SK-N-SH (cell line): ENCODE results near the gene LRMDA. TPM values are rescaled to one million over a fixed set of nuclear protein-coding genes. Genes with fewer than 3 reads are reported as not detected.

Experiments
- CTCF ChIA-PET: fragments of 300-600, 350-600 bp; formaldehyde crosslinking; extraction: SDS; loops from one replicate; lab custom pipeline; 2021; lab: Yijun Ruan, JAX
- POLR2A ChIA-PET: fragments of 350-600 bp; sonication (Branson Sonifier 250); formaldehyde crosslinking; extraction: SDS; loops from one replicate; lab custom pipeline; 2020; ENCODE audit warnings: antibody characterized with exemption, inconsistent platforms; lab: Yijun Ruan, JAX
- DNase-seq: peaks from one replicate; pipeline ENCODE4 v3.0.0; 2012
- H2AFZ ChIP-seq: fragments of 200-600 bp; sonication (generic); 2 replicates; pipeline ENCODE4 v1.8.1; 2016; ENCODE audit warnings: antibody characterized with exemption, mild to moderate bottlenecking, low read depth
- H3F3A ChIP-seq: fragments of 200-600 bp; sonication (generic); replicated peaks from 2 replicates; pipeline ENCODE3; 2016; ENCODE audit warnings: antibody characterized with exemption, mild to moderate bottlenecking; ENCODE audit not compliant: insufficient read depth
- H3K27ac ChIP-seq, 2 experiments: fragments of 200-500 bp in 1 of 2; fragments of 200-600 bp in 1 of 2; sonication (Bioruptor generic) in 1 of 2; sonication (generic), shearing (Covaris generic) in 1 of 2; 2 replicates each; pipeline versions ENCODE4 v1.5.1 to v1.6.1; 2014 to 2016; ENCODE audit warnings: low read depth in 2 of 2, inconsistent platforms in 1 of 2, low read length in 1 of 2, mild to moderate bottlenecking in 1 of 2, mixed read lengths in 1 of 2
- H3K27me3 ChIP-seq: fragments of 200-600 bp; sonication (generic), shearing (Covaris generic); 2 replicates; pipeline ENCODE4 v1.6.1; 2016; ENCODE audit warnings: mixed run types; ENCODE audit not compliant: insufficient read depth
- H3K36me3 ChIP-seq, 2 experiments: fragments of 200-500 bp in 1 of 2; fragments of 200-600 bp in 1 of 2; sonication (Bioruptor generic) in 1 of 2; sonication (generic) in 1 of 2; replicated peaks in 1 of 2; 2 replicates each; pipeline versions ENCODE3 to v1.5.1; 2014 to 2016; ENCODE audit warnings: low read length in 1 of 2, mild to moderate bottlenecking in 1 of 2; ENCODE audit not compliant: insufficient read depth in 2 of 2, control insufficient read depth in 1 of 2
- H3K4me1 ChIP-seq, 2 experiments: fragments of 200-500 bp in 1 of 2; fragments of 200-600 bp in 1 of 2; sonication (Bioruptor generic) in 1 of 2; sonication (generic), shearing (Covaris generic) in 1 of 2; 2 replicates each; pipeline versions ENCODE4 v1.5.1 to v1.6.1; 2014 to 2016; ENCODE audit warnings: low read depth in 1 of 2, low read length in 1 of 2, mixed run types in 1 of 2; ENCODE audit not compliant: insufficient read depth in 2 of 2, control insufficient read depth in 1 of 2
- H3K4me2 ChIP-seq: fragments of 200-600 bp; sonication (generic), shearing (Covaris generic); 2 replicates; pipeline ENCODE4 v1.6.1; 2017; ENCODE audit warnings: mixed run types
- H3K4me3 ChIP-seq, 2 experiments: fragments of 200-500 bp in 1 of 2; fragments of 200-600 bp in 1 of 2; sonication (Bioruptor generic) in 1 of 2; sonication (generic), shearing (Covaris generic) in 1 of 2; 2 replicates each; pipeline versions ENCODE4 v1.5.1 to v1.8.1; 2014 to 2016; ENCODE audit warnings: low read depth in 2 of 2, inconsistent platforms in 1 of 2, low read length in 1 of 2, mild to moderate bottlenecking in 1 of 2, mixed read lengths in 1 of 2, moderate library complexity in 1 of 2
- H3K79me2 ChIP-seq: fragments of 200-600 bp; sonication (generic); 2 replicates; pipeline ENCODE4 v1.8.1; 2017; ENCODE audit warnings: mild to moderate bottlenecking; ENCODE audit not compliant: insufficient read depth
- H3K9ac ChIP-seq: fragments of 200-600 bp; sonication (generic); 2 replicates; pipeline ENCODE4 v1.6.1; 2017; ENCODE audit warnings: mixed run types
- H3K9me2 ChIP-seq: fragments of 200-600 bp; sonication (generic); 2 replicates; pipeline ENCODE4 v1.6.1; 2017; ENCODE audit warnings: mixed run types
- H3K9me3 ChIP-seq: fragments of 200-600 bp; sonication (generic); 2 replicates; pipeline ENCODE4 v1.6.1; 2017; ENCODE audit warnings: mixed run types, mild to moderate bottlenecking, moderate library complexity
- H4K20me1 ChIP-seq: fragments of 200-600 bp; sonication (generic); 2 replicates; pipeline ENCODE4 v1.6.1; 2017; ENCODE audit warnings: mild to moderate bottlenecking, mixed run types; ENCODE audit not compliant: insufficient read depth
- CHD2 ChIP-seq: fragments of 150-350 bp; IDR thresholded peaks from 2 replicates; pipeline ENCODE4 v1.6.1; 2018; ENCODE audit warnings: low read length; ENCODE audit not compliant: partially characterized antibody
- EP300 ChIP-seq, 2 experiments: IDR thresholded peaks; 2 replicates each; pipeline versions ENCODE4 v1.4.0 to v1.6.1; 2012; ENCODE audit warnings: borderline replicate concordance in 1 of 2, low read depth in 1 of 2, low read length in 1 of 2
- FOSL2 ChIP-seq: IDR thresholded peaks from 2 replicates; pipeline ENCODE4 v1.4.0; 2012; ENCODE audit warnings: low read depth, mild to moderate bottlenecking, moderate library complexity, borderline replicate concordance
- FOXM1 ChIP-seq: IDR thresholded peaks from 2 replicates; pipeline ENCODE4 v1.4.0; 2012; ENCODE audit warnings: low read depth, mild to moderate bottlenecking
- GATA2 ChIP-seq: sonication (generic); formaldehyde crosslinking; IDR thresholded peaks from 2 replicates; pipeline ENCODE4 v1.5.0; 2020; ENCODE audit warnings: mild to moderate bottlenecking, missing genetic modification reagents
- MXI1 ChIP-seq: IDR thresholded peaks from 2 replicates; pipeline ENCODE4 v1.6.1; 2012; ENCODE audit warnings: mild to moderate bottlenecking, low read depth, low read length, improper control_type of control experiment
- NFIC ChIP-seq: IDR thresholded peaks from 2 replicates; pipeline ENCODE4 v1.4.0; 2012; ENCODE audit warnings: borderline replicate concordance
- NRF1 ChIP-seq: IDR thresholded peaks from 2 replicates; pipeline ENCODE4 v1.6.1; 2012; ENCODE audit warnings: low read depth, mild to moderate bottlenecking, low read length
- POLR2AphosphoS5 ChIP-seq: IDR thresholded peaks from 2 replicates; pipeline ENCODE4 v1.6.1; 2012; ENCODE audit warnings: low read depth, low read length
- RAD21 ChIP-seq: IDR thresholded peaks from 2 replicates; pipeline ENCODE4 v1.6.1; 2012; ENCODE audit warnings: mild to moderate bottlenecking, low read length
- RCOR1 ChIP-seq: fragments of 150-350 bp; IDR thresholded peaks from 2 replicates; pipeline ENCODE4 v1.6.1; 2017; ENCODE audit warnings: antibody characterized with exemption, low read length
- RFX5 ChIP-seq: IDR thresholded peaks from 2 replicates; pipeline ENCODE4 v1.6.1; 2012; ENCODE audit warnings: mild to moderate bottlenecking, improper control_type of control experiment, low read length
- SIN3A ChIP-seq: IDR thresholded peaks from 2 replicates; pipeline ENCODE4 v1.6.1; 2012; ENCODE audit warnings: low read depth, mild to moderate bottlenecking, low read length, moderate library complexity, borderline replicate concordance
- TEAD4 ChIP-seq: IDR thresholded peaks from 2 replicates; pipeline ENCODE4 v1.4.0; 2012; ENCODE audit warnings: mild to moderate bottlenecking, borderline replicate concordance; ENCODE audit not compliant: insufficient read depth
- WGBS: methylation state at CpG from one replicate; pipeline ENCODE4 v1.1.6; 2017; ENCODE audit warnings: low lambda C conversion rate; 5-methylcytosine and 5-hydroxymethylcytosine counted together
- polyA plus RNA-seq, 3 experiments: library from polyadenylated mRNA; depleted of rRNA; stranded (reverse); fragments of >200 nt; gene quantifications; 2 replicates each; pipeline ENCODE4 v1.2.3, GENCODE V29; 2012
- TF ChIP-seq, protein P1 (sequence below): IDR thresholded peaks from 2 replicates; pipeline ENCODE4; 2012
- TF ChIP-seq, protein P2 (sequence below): IDR thresholded peaks from 2 replicates; pipeline ENCODE4 v1.4.0; 2012; ENCODE audit warnings: low read depth

The LRMDA gene
- polyA plus RNA-seq, 1 of the 3 experiments (the other 2 are of a cell fraction) = 0.95 TPM

DNA sequence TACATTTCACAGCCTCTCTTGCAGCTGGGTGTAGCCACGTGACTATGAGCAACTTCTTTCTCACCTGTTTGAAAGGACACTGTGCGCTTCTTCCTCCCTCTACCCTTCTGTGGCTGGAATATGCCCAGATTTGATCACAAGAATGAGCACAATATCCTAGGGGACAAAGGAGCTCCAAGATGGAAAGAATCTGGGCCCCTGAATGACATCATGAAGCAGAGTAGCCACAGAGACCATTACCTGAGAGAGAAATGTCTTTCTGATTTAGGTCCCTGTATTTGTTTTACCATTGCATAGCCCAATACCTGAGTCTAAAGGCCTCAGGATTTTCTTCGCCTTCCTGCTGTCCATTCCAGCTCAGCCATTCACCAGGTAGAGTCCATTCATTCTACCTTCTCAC is 45.3 kb upstream of the LRMDA start (continued):
- TF ChIP-seq, protein P1, sequence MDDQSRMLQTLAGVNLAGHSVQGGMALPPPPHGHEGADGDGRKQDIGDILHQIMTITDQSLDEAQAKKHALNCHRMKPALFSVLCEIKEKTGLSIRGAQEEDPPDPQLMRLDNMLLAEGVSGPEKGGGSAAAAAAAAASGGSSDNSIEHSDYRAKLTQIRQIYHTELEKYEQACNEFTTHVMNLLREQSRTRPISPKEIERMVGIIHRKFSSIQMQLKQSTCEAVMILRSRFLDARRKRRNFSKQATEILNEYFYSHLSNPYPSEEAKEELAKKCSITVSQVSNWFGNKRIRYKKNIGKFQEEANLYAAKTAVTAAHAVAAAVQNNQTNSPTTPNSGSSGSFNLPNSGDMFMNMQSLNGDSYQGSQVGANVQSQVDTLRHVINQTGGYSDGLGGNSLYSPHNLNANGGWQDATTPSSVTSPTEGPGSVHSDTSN = no peak

DNA sequence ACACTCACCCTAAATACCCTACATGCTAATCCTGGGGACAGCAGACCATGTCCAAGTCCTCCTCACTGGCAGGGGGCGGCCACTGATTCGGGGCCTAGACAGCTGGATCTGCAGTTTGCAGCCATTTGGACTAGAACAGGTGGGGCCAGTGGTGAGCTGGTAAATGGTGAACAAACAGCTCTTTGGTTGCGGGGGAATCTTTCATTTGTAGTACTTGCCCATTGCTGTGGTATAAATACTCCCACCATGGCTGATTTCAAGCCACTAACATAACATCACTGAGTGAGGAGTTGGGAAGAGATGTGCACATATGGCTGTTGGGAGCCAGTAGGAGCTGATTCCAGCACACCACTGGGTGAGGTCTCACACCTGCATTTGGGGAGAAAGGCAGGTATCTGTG is 43.3 kb upstream of the LRMDA start:
- TF ChIP-seq NRF1 (no peak), RCOR1 (no peak)
- TF ChIP-seq, all 33 proteins: peak for 0
- no peak overlapping the region for H3K9ac ChIP-seq
- POLR2A ChIA-PET = no interaction called here
- H3K36me3 ChIP-seq = no peaks in the 10 kb centered on the region
- H3K4me2 ChIP-seq = no peak overlapping the region
- H3K27me3 ChIP-seq = no peaks in the 10 kb centered on the region
- H3K4me3 ChIP-seq = no peak overlapping the region
- H3K27ac ChIP-seq = no peak overlapping the region
- H3K9me3 ChIP-seq = no peaks in the 10 kb centered on the region
- no peaks in the 10 kb centered on the region for H3K9me2 ChIP-seq
- no peak for DNase-seq
- no peak overlapping the region for H2AFZ ChIP-seq
- H3K79me2 ChIP-seq = no peaks in the 10 kb centered on the region
- no peaks in the 10 kb centered on the region for H4K20me1 ChIP-seq
- H3K4me1 ChIP-seq = no peaks in the 10 kb centered on the region
- WGBS = 88% methylated on average over 3 of the region's 3 CpGs
- CTCF ChIA-PET = interaction anchor here (1.0 kb wide), 1 partner anchor 9 kb away, joined by 3 read pairs; no protein-coding TSS in a partner anchor
- no peaks in the 10 kb centered on the region for H3F3A ChIP-seq

DNA sequence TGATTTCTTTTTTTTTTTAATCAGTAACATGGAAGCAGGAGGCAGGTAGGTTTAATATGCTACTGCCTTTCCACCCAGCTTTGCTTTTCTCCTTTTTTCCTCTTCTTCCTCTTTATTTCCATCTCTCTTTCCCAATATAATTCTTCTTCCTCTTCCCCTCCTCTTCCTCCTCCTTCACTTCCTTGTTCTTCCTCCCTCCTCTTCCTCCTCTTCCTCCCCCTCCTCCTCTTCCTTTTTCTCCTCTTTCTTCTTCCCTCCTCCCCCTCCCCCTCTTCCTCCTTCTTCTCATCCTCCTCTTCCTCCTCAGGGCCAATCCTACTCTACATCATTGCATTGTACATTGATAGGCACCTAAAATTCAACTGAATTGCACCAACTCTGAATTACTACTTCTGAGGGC is 41.2 kb upstream of the LRMDA start:
- H3K9ac ChIP-seq = no peak overlapping the region
- no peak overlapping the region for H3K4me2 ChIP-seq
- H3K9me2 ChIP-seq = no peaks in the 10 kb centered on the region
- no peak for DNase-seq
- CTCF ChIA-PET = no interaction called here
- POLR2A ChIA-PET = no interaction called here
- TF ChIP-seq RAD21 = no peak
- no peak for TF ChIP-seq TEAD4
- TF ChIP-seq, protein P1 = no peak
- no peak for TF ChIP-seq POLR2AphosphoS5
- TF ChIP-seq NRF1 = no peak
- no peak for TF ChIP-seq MXI1
- TF ChIP-seq NFIC = no peak
- no peak for TF ChIP-seq RCOR1
- TF ChIP-seq FOXM1 = no peak
- no peak for TF ChIP-seq FOSL2
- TF ChIP-seq EP300 (IDR thresholded peaks at IDR 0.05; ENCODE audit: borderline replicate concordance in 1 of 2, low read depth in 1 of 2, low read length in 1 of 2) = no peak
- TF ChIP-seq RFX5 = no peak
- TF ChIP-seq, protein P2, sequence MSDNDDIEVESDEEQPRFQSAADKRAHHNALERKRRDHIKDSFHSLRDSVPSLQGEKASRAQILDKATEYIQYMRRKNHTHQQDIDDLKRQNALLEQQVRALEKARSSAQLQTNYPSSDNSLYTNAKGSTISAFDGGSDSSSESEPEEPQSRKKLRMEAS = no peak
- TF ChIP-seq CHD2 = no peak
- TF ChIP-seq GATA2 (CRISPR knock-in tag) = no peak
- no peak for TF ChIP-seq SIN3A
- TF ChIP-seq, all 33 proteins: peak for 0
- Histone ChIP-seq H3K36me3 (peaks cover 0 to 2% of the 10 kb centered on the region in 2 experiments), H3K27me3 (no peaks in the 10 kb centered on the region), H2AFZ (no peak overlapping the region), H3K4me3 (no peak overlapping the region), H3K27ac (no peak overlapping the region), H3F3A (peaks cover 4% of the 10 kb centered on the region), H3K4me1 (no peaks in the 10 kb centered on the region), H3K79me2 (no peaks in the 10 kb centered on the region), H4K20me1 (no peaks in the 10 kb centered on the region), H3K9me3 (no peaks in the 10 kb centered on the region)
